Measurements from ENCODE around the gene CDH23.

CDH23 gene

DNA sequence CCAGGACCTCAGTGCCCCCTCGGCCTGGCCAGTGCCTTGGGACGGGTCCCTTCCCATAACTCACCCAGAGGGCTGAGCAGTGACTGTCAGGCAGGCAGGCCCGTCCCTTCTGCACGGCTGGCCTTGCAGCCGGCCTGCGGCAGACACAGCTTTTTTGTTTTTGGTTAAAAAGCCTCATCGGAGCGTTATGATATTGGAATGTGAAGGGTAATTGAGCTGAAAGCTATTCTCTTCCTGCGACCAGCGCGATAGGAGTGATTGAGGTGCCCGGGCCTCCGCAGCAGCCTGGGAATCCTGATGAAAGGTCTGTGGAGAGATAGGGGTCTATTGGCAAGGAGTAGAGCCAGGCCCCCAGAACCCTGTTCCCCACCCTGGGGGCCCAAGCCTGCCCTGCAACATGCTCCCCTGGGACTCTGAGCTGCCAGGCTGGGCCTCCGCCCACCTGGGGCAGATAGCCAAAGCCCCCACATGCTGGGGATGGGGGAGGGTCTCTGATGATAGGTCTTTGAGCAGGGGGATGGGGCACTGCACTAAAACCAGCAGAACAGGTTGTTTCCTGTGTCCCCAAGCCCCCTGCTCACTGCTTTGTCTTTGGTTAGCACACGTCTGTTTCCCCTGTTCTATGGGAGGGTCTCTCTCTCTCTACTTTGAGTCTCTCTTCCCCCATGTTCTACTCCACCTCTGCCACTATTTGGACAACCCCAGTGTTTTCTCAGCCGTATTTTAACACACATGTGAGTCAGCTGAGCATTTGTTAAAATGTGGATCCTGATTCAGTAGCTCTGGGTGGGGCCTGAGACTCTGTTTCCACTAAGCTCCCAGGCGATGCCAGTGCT lies 131.9 kb downstream of the CDH23 start:
- H3K27me3 ChIP-seq (ENCODE audit: insufficient read depth, poor library complexity, severe bottlenecking), result no peaks in the 10 kb centered on the region
- H3K4me3 ChIP-seq (ENCODE audit: severe bottlenecking), result no peak overlapping the region
- no peaks in the 10 kb centered on the region for H3K36me3 ChIP-seq (ENCODE audit: low read depth)
- ATAC-seq (ENCODE audit: low read depth) (no peak), DNase-seq (ENCODE audit: low spot score) (no peak)
- TF ChIP-seq, protein P1, sequence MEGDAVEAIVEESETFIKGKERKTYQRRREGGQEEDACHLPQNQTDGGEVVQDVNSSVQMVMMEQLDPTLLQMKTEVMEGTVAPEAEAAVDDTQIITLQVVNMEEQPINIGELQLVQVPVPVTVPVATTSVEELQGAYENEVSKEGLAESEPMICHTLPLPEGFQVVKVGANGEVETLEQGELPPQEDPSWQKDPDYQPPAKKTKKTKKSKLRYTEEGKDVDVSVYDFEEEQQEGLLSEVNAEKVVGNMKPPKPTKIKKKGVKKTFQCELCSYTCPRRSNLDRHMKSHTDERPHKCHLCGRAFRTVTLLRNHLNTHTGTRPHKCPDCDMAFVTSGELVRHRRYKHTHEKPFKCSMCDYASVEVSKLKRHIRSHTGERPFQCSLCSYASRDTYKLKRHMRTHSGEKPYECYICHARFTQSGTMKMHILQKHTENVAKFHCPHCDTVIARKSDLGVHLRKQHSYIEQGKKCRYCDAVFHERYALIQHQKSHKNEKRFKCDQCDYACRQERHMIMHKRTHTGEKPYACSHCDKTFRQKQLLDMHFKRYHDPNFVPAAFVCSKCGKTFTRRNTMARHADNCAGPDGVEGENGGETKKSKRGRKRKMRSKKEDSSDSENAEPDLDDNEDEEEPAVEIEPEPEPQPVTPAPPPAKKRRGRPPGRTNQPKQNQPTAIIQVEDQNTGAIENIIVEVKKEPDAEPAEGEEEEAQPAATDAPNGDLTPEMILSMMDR (IDR thresholded peaks at IDR 0.05; ENCODE audit: poor library complexity, severe bottlenecking), result no peak
- H3K4me1 ChIP-seq (ENCODE audit: insufficient read depth, poor library complexity, severe bottlenecking), result no peaks in the 10 kb centered on the region
- H3K27ac ChIP-seq (ENCODE audit: poor library complexity, severe bottlenecking), result no peak overlapping the region
- H3K9me3 ChIP-seq (ENCODE audit: severe bottlenecking), result no peaks in the 10 kb centered on the region

DNA sequence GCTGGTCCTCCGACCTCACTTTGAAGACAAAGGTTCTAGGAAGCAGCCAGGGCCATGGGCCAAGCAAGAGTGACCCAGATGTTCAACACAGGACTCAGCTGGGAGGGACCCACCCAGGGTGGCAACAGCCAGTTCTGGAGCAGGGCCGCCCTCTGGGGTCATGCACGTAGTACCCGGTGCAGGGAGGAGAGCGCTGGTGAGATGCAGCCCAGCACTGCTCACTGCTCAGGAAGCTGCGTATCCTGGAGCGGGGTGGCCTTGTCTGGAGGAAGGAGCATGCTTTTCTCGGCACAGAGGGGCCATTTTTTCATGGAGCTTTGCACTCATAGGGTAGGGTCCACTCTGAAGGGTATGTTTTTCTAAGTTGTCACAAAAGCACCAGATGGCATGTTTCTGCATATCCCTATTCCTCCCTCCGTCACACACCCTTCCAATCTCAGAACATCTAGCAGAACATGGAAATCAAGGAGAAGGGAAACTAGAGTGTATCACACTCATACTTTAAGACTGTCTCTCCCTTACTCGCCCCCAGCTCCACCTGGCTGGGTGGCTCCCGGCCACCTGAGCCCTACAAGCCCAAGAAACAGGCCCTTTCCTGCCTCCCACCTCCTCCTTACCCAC lies 132.6 kb downstream of the CDH23 start:
- Histone ChIP-seq H3K27me3 (ENCODE audit: insufficient read depth, poor library complexity, severe bottlenecking) (no peaks in the 10 kb centered on the region), H3K36me3 (ENCODE audit: low read depth) (no peaks in the 10 kb centered on the region), H3K4me3 (ENCODE audit: severe bottlenecking) (no peak overlapping the region), H3K9me3 (ENCODE audit: severe bottlenecking) (no peaks in the 10 kb centered on the region), H3K27ac (ENCODE audit: poor library complexity, severe bottlenecking) (no peak overlapping the region), H3K4me1 (ENCODE audit: insufficient read depth, poor library complexity, severe bottlenecking) (no peaks in the 10 kb centered on the region)
- ATAC-seq (ENCODE audit: low read depth) (no peak), DNase-seq (ENCODE audit: low spot score) (no peak)
- TF ChIP-seq, protein P1 (IDR thresholded peaks at IDR 0.05; ENCODE audit: poor library complexity, severe bottlenecking), result no peak

- Histone ChIP-seq H3K27ac (ENCODE audit: poor library complexity, severe bottlenecking) (no peak overlapping the region), H3K9me3 (ENCODE audit: severe bottlenecking) (no peaks in the 10 kb centered on the region), H3K27me3 (ENCODE audit: insufficient read depth, poor library complexity, severe bottlenecking) (no peaks in the 10 kb centered on the region), H3K4me1 (ENCODE audit: insufficient read depth, poor library complexity, severe bottlenecking) (no peaks in the 10 kb centered on the region), H3K4me3 (ENCODE audit: severe bottlenecking) (no peak overlapping the region), H3K36me3 (ENCODE audit: low read depth) (no peaks in the 10 kb centered on the region)
- no peak for DNase-seq (ENCODE audit: low spot score)
- no peak for ATAC-seq (ENCODE audit: low read depth)
- TF ChIP-seq, protein P1 (IDR thresholded peaks at IDR 0.05; ENCODE audit: poor library complexity, severe bottlenecking), result no peak
Measured at GRCh38 chr10:71530781-71531180, 134.1 kb downstream of the CDH23 start.

GRCh38 chr10:71531485-71532446 lies 135.0 kb downstream of the CDH23 start:
- H3K27me3 ChIP-seq (ENCODE audit: insufficient read depth, poor library complexity, severe bottlenecking), result no peaks in the 10 kb centered on the region
- DNase-seq (ENCODE audit: low spot score) (no peak), ATAC-seq (ENCODE audit: low read depth) (no peak)
- H3K9me3 ChIP-seq (ENCODE audit: severe bottlenecking), result no peaks in the 10 kb centered on the region
- TF ChIP-seq, protein P1 (IDR thresholded peaks at IDR 0.05; ENCODE audit: poor library complexity, severe bottlenecking), result no peak
- no peaks in the 10 kb centered on the region for H3K4me1 ChIP-seq (ENCODE audit: insufficient read depth, poor library complexity, severe bottlenecking)
- H3K27ac ChIP-seq (ENCODE audit: poor library complexity, severe bottlenecking), result no peak overlapping the region
- no peaks in the 10 kb centered on the region for H3K36me3 ChIP-seq (ENCODE audit: low read depth)
- no peak overlapping the region for H3K4me3 ChIP-seq (ENCODE audit: severe bottlenecking)
